ENCODE data around the gene TMEM131. TPM values are rescaled to one million over a fixed set of nuclear protein-coding genes. Genes with fewer than 3 reads are reported as not detected.

Gene TMEM131
- total RNA-seq, 4 donors from 2014 or later: 32.8 to 54.8 (median 41.2) TPM

- DNase-seq (ENCODE audit: low spot score in 2 of 2): peak in 1 of 2 donors; percentile 88
- no peak overlapping the region for H3K4me3 ChIP-seq (ENCODE audit: low read depth, poor library complexity, severe bottlenecking)
- TF ChIP-seq POLR2A (IDR thresholded peaks at IDR 0.05) (no peak), CTCF (IDR thresholded peaks at IDR 0.05) (no peak)
- intact Hi-C loops (cut with DNase I; ENCODE audit: low total_unique reads): no loop called here
- 75% methylated on average over 40 to 44 of the region's 44 CpGs for WGBS, 2 donors
These were observed 261.4 kb downstream of the TMEM131 start for GRCh38 chr2:97734061-97735051.

GRCh38 chr2:97733341-97734035, 262.3 kb downstream of the TMEM131 start:
- H3K4me3 ChIP-seq (ENCODE audit: low read depth, poor library complexity, severe bottlenecking): no peak overlapping the region
- WGBS, 2 donors: 83 to 85% methylated on average over 19 to 20 of the region's 20 CpGs
- peak in 1 of 2 donors; percentile 69 for DNase-seq (ENCODE audit: low spot score in 2 of 2)
- TF ChIP-seq CTCF (IDR thresholded peaks at IDR 0.05) (no peak), POLR2A (IDR thresholded peaks at IDR 0.05) (no peak)
- intact Hi-C loops (cut with DNase I; ENCODE audit: low total_unique reads): no loop called here

GRCh38 chr2:97732436-97733340, 263.1 kb downstream of the TMEM131 start:
- no peak for DNase-seq (ENCODE audit: low spot score in 2 of 2)
- no peak overlapping the region for H3K4me3 ChIP-seq (ENCODE audit: low read depth, poor library complexity, severe bottlenecking)
- TF ChIP-seq POLR2A (IDR thresholded peaks at IDR 0.05) (no peak), CTCF (IDR thresholded peaks at IDR 0.05) (no peak)
- WGBS, 2 donors: 69 to 76% methylated on average over 20 to 23 of the region's 28 CpGs
- intact Hi-C loops (cut with DNase I; ENCODE audit: low total_unique reads): no loop called here

GRCh38 chr2:97731274-97732020, 264.3 kb downstream of the TMEM131 start:
- no peak overlapping the region for H3K4me3 ChIP-seq (ENCODE audit: low read depth, poor library complexity, severe bottlenecking)
- WGBS, 2 donors: 93 to 97% methylated on average over 12 of the region's 12 CpGs
- intact Hi-C loops (cut with DNase I; ENCODE audit: low total_unique reads): no loop called here
- no peak for TF ChIP-seq POLR2A (IDR thresholded peaks at IDR 0.05)
- TF ChIP-seq CTCF (IDR thresholded peaks at IDR 0.05): no peak
- no peak for DNase-seq (ENCODE audit: low spot score in 2 of 2)

- TF ChIP-seq POLR2A (IDR thresholded peaks at IDR 0.05) (no peak), CTCF (IDR thresholded peaks at IDR 0.05) (no peak)
- H3K4me3 ChIP-seq (ENCODE audit: low read depth, poor library complexity, severe bottlenecking): no peak overlapping the region
- 79 to 86% methylated on average over 1 of the region's 1 CpG for WGBS, 2 donors
- intact Hi-C loops (cut with DNase I; ENCODE audit: low total_unique reads): no loop called here
- DNase-seq (ENCODE audit: low spot score in 2 of 2): no peak
These were observed 265.5 kb downstream of the TMEM131 start for GRCh38 chr2:97730245-97730644.

Measured in lower leg skin (tissue), 4 donors.